Erythroblast (primary cell): ENCODE data around the gene ZG16B.

ENCODE experiments used
- GATA1 ChIP-seq: IDR thresholded peaks from 2 replicates; pipeline ENCODE4 v1.6.1; 2011; ENCODE audit warnings: low read depth, mild to moderate bottlenecking, control low read depth, low read length, moderate library complexity
- POLR2A ChIP-seq: IDR thresholded peaks from 2 replicates; pipeline ENCODE4 v1.6.1; 2011; ENCODE audit warnings: mild to moderate bottlenecking, low read length

DNA sequence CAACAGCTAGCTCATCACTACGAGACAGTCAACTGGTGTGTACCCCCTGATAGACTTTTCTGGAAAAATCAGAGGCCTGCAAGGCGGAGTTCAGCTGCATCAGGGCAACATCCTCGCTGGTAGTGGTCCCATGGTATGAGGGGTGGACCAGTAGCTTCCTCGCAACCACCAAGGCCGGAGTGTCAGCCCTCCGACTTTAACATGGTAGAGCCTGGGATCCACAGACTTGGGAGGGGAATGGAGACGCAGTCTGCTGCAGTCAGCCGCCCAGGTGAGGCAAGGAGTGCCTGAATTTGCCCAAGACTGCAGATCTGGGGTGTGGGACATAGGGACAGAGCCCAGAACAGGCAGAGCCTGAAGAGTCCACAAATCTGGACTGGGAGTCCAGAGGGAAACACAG lies 13.4 kb downstream of the ZG16B start:
- TF ChIP-seq POLR2A (no peak), GATA1 (no peak)
